Measurements from ENCODE around the gene SNRPD3. TPM values are rescaled to one million over a fixed set of nuclear protein-coding genes. Genes with fewer than 3 reads are reported as not detected.

SNRPD3 gene
- total RNA-seq, 1 donor from 2014 or later: 78.8 TPM

DNA sequence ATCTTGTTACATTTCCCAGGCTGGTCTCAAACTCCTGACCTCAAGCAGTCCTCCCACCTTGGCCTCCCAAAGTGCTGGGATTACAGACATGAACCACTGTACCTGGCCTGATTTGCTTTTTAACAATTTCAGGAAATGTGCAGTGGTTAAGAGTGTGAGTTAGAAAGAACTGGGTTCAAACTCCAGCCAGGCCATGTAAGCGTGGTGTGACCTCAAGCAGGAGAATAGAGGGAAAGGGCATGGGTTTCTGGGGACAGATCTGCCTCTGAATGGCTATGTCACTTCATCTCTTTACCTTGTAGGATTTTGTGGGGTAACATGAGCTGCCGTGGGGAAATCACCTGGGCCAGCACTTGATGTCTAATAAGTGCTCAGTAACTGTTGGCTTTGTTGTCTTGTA, 9.3 kb downstream of the SNRPD3 start:
- H3K36me3 ChIP-seq (ENCODE audit: control insufficient read depth in 3 of 3, insufficient read depth in 3 of 3, low read length in 3 of 3): peaks cover 15 to 31% (median 20%) of the 10 kb centered on the region in 3 donors
- no peak overlapping the region for H3K27ac ChIP-seq (ENCODE audit: low read depth, low read length)
- no peak overlapping the region for H3K4me3 ChIP-seq (ENCODE audit: low read length in 3 of 3)
- peak overlapping the region in 1 of 3 donors; percentile 54 for H3K9ac ChIP-seq (ENCODE audit: low read depth in 1 of 3, low read length in 3 of 3)
- no peaks in the 10 kb centered on the region for H3K27me3 ChIP-seq (ENCODE audit: control insufficient read depth in 3 of 3, insufficient read depth in 3 of 3, low read length in 3 of 3)
- no peaks in the 10 kb centered on the region for H3K9me3 ChIP-seq (ENCODE audit: control insufficient read depth in 3 of 3, low read length in 3 of 3)
- peaks cover 41 to 58% (median 53%) of the 10 kb centered on the region in 3 donors for H3K4me1 ChIP-seq (ENCODE audit: control insufficient read depth in 3 of 3, insufficient read depth in 3 of 3, low read length in 3 of 3)

DNA sequence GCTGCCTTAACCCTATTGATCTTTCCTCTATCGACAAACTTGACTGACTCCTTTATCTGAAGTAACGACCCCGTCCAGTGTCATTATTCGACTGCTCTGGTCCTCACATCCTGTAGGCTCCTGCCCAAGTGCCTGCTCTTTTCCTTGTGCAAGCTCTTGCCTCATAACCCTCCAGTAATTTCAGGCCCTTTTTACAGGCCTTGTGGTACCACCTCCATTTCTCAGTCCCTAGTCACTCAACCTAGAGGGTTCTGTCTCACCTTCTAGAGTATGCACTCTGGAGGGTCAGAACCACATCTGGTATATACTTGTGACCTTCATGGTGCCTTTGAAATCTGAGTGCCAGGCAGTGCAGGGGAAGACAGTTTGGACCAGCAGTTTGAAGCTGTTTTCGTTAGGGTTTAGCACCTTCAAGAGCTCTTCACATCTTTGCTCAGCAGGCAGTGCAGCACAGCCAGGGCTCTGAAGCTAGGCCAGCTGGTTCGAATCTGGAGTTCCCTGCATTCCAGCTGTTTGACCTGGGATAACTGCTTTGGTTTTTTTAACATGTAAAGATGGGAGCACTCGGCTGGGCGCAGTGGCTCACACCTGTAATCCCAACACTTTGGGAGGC, 11.2 kb downstream of the SNRPD3 start:
- Histone ChIP-seq H3K27ac (ENCODE audit: low read depth, low read length) (no peak overlapping the region), H3K9ac (ENCODE audit: low read depth in 1 of 3, low read length in 3 of 3) (no peak overlapping the region), H3K4me1 (ENCODE audit: control insufficient read depth in 3 of 3, insufficient read depth in 3 of 3, low read length in 3 of 3) (peaks cover 36 to 47% (median 47%) of the 10 kb centered on the region in 3 donors), H3K36me3 (ENCODE audit: control insufficient read depth in 3 of 3, insufficient read depth in 3 of 3, low read length in 3 of 3) (peaks cover 23 to 34% (median 25%) of the 10 kb centered on the region in 3 donors), H3K4me3 (ENCODE audit: low read length in 3 of 3) (no peak overlapping the region), H3K27me3 (ENCODE audit: control insufficient read depth in 3 of 3, insufficient read depth in 3 of 3, low read length in 3 of 3) (no peaks in the 10 kb centered on the region), H3K9me3 (ENCODE audit: control insufficient read depth in 3 of 3, low read length in 3 of 3) (no peaks in the 10 kb centered on the region)

DNA sequence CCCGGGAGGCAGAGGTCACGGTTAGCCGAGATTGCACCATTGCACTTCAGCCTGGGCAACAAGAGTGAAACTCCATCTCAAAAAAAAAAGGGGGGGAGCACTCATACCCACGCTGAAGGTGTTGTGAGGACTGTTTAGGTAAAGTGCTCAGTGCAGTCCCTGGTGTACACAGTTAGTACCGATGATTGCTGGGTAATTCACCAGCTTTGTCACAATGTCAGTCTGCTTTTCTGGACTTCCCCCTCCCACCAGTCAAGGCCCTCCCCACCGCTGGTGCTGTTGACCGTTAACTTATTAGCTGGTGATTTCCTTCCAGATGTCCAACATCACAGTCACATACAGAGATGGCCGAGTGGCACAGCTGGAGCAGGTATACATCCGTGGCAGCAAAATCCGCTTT, 11.9 kb downstream of the SNRPD3 start:
- Histone ChIP-seq H3K9me3 (ENCODE audit: control insufficient read depth in 3 of 3, low read length in 3 of 3) (no peaks in the 10 kb centered on the region), H3K27me3 (ENCODE audit: control insufficient read depth in 3 of 3, insufficient read depth in 3 of 3, low read length in 3 of 3) (no peaks in the 10 kb centered on the region), H3K4me1 (ENCODE audit: control insufficient read depth in 3 of 3, insufficient read depth in 3 of 3, low read length in 3 of 3) (peaks cover 34 to 44% (median 44%) of the 10 kb centered on the region in 3 donors), H3K9ac (ENCODE audit: low read depth in 1 of 3, low read length in 3 of 3) (no peak overlapping the region), H3K4me3 (ENCODE audit: low read length in 3 of 3) (no peak overlapping the region), H3K36me3 (ENCODE audit: control insufficient read depth in 3 of 3, insufficient read depth in 3 of 3, low read length in 3 of 3) (peaks cover 26 to 38% (median 32%) of the 10 kb centered on the region in 3 donors), H3K27ac (ENCODE audit: low read depth, low read length) (no peak overlapping the region)

DNA sequence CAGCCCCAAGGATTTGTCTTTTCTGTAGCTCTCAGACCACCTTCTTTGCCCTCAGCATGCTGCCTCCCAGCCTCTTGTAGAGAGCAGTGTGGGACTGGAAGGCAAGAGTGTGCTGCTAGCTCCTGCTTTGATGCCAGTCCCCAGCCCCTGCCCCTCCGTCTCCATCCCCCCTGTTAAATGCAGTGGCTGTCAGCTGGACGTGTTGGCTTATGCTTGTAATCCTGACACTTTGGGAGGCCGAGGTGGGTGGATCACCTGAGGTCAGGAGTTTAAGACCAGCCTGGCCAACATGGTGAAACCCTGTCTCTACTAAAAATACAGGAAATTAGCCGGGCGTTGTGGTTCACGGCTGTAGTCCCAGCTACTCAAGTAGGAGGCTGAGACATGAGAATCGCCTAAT, 15.5 kb downstream of the SNRPD3 start:
- Histone ChIP-seq H3K4me1 (ENCODE audit: control insufficient read depth in 3 of 3, insufficient read depth in 3 of 3, low read length in 3 of 3) (peaks cover 9 to 15% (median 10%) of the 10 kb centered on the region in 3 donors), H3K36me3 (ENCODE audit: control insufficient read depth in 3 of 3, insufficient read depth in 3 of 3, low read length in 3 of 3) (peaks cover 34 to 57% (median 42%) of the 10 kb centered on the region in 3 donors)

DNA sequence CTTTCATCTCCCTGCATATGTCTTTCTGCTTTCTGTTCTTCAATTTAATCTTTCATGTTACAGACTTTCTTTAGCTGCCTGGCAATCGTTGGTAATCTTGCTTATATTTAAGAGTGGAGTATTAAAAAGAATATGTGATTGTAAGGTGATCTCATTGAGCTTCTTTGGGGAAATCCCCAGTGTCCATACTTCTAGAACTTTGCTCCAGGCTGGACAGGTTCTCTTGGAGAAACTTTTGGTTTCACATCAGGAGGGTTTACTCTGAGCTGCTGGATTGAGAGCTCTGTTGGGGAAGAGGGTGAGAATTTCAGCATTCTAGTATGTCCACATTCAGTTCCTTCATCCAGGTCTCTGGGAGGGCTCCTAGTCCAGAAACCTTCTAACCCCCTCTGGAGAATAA, 21.0 kb downstream of the SNRPD3 start:
- peaks cover 12 to 30% (median 19%) of the 10 kb centered on the region in 3 donors for H3K36me3 ChIP-seq (ENCODE audit: control insufficient read depth in 3 of 3, insufficient read depth in 3 of 3, low read length in 3 of 3)
- H3K4me1 ChIP-seq (ENCODE audit: control insufficient read depth in 3 of 3, insufficient read depth in 3 of 3, low read length in 3 of 3): no peaks in the 10 kb centered on the region
- H3K9me3 ChIP-seq (ENCODE audit: control insufficient read depth in 3 of 3, low read length in 3 of 3): no peaks in the 10 kb centered on the region
- H3K9ac ChIP-seq (ENCODE audit: low read depth in 1 of 3, low read length in 3 of 3): no peak overlapping the region
- no peaks in the 10 kb centered on the region for H3K27me3 ChIP-seq (ENCODE audit: control insufficient read depth in 3 of 3, insufficient read depth in 3 of 3, low read length in 3 of 3)
- H3K4me3 ChIP-seq (ENCODE audit: low read length in 3 of 3): no peak overlapping the region
- H3K27ac ChIP-seq (ENCODE audit: low read depth, low read length): no peak overlapping the region

More for the DNA sequence above, 15.5 kb downstream of the SNRPD3 start:
- no peaks in the 10 kb centered on the region for H3K27me3 ChIP-seq (ENCODE audit: control insufficient read depth in 3 of 3, insufficient read depth in 3 of 3, low read length in 3 of 3)
- H3K9ac ChIP-seq (ENCODE audit: low read depth in 1 of 3, low read length in 3 of 3): no peak overlapping the region
- no peak overlapping the region for H3K27ac ChIP-seq (ENCODE audit: low read depth, low read length)
- H3K9me3 ChIP-seq (ENCODE audit: control insufficient read depth in 3 of 3, low read length in 3 of 3): no peaks in the 10 kb centered on the region
- no peak overlapping the region for H3K4me3 ChIP-seq (ENCODE audit: low read length in 3 of 3)

DNA sequence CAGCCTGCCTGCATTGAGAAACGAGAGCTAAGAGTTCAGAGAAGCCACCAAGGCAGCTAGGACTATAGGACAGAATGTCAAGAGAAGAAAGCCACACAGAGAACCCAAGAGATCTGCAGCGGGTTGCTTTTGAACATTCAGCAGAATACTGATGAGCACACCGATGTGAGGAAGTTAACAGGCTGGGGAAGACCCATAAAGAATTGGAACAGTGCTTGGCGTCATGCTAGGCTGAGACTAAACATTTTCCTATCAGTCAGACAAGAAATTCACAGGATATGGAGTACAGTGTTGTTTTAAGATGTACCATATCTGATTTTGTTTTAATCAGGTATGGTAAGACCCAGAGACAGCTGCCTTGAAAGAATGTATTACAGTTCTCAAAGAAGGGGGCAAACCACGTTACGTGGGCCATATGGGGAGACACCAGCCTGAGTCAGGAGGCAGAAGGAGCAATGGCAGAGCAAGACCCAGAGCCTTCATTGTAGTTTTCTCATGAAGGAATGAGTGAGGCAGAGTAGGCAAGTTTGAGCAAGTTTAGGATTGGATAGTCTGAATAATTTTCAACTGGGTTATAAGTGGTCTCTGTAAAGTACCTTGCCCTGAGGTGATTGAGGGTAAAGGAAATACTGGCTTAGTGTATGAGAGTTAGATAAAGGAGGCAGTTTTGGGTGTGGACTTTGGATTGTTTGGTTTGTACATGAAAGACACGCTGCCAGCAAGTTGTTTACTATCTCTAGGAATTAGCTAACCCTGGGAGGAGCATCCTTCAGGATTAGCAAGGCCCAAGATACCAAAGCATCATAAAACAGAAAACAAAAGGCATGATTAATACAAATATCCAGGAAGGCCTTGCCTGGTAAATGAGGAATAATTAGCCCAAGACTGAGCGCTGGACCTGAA, 22.8 kb downstream of the SNRPD3 start:
- no peak overlapping the region for H3K27ac ChIP-seq (ENCODE audit: low read depth, low read length)
- no peak overlapping the region for H3K4me3 ChIP-seq (ENCODE audit: low read length in 3 of 3)
- peaks cover 0 to 7% (median 5%) of the 10 kb centered on the region in 3 donors for H3K4me1 ChIP-seq (ENCODE audit: control insufficient read depth in 3 of 3, insufficient read depth in 3 of 3, low read length in 3 of 3)
- peaks cover 1 to 12% (median 2%) of the 10 kb centered on the region in 3 donors for H3K36me3 ChIP-seq (ENCODE audit: control insufficient read depth in 3 of 3, insufficient read depth in 3 of 3, low read length in 3 of 3)
- H3K27me3 ChIP-seq (ENCODE audit: control insufficient read depth in 3 of 3, insufficient read depth in 3 of 3, low read length in 3 of 3): no peaks in the 10 kb centered on the region
- H3K9ac ChIP-seq (ENCODE audit: low read depth in 1 of 3, low read length in 3 of 3): no peak overlapping the region
- H3K9me3 ChIP-seq (ENCODE audit: control insufficient read depth in 3 of 3, low read length in 3 of 3): no peaks in the 10 kb centered on the region

DNA sequence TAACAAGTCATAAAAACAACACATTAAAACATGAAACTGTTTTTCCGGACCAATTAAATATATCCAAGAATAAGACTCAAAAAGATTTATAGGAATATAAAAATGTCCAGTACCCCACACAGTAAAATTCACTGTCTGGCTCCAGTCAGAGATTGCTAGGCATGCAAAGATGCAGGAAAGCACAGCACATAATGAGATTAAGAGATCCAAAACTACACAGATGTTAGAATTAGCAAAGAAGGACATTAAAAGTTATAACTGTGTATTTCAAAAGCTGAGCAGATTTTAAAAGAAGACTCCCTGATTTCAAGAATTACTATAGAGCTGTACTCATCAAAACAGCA, 23.4 kb downstream of the SNRPD3 start:
- no peaks in the 10 kb centered on the region for H3K9me3 ChIP-seq (ENCODE audit: control insufficient read depth in 3 of 3, low read length in 3 of 3)
- peaks cover 0 to 12% (median 11%) of the 10 kb centered on the region in 3 donors for H3K4me1 ChIP-seq (ENCODE audit: control insufficient read depth in 3 of 3, insufficient read depth in 3 of 3, low read length in 3 of 3)
- no peak overlapping the region for H3K27ac ChIP-seq (ENCODE audit: low read depth, low read length)
- peaks cover 0 to 8% (median 2%) of the 10 kb centered on the region in 3 donors for H3K36me3 ChIP-seq (ENCODE audit: control insufficient read depth in 3 of 3, insufficient read depth in 3 of 3, low read length in 3 of 3)
- H3K4me3 ChIP-seq (ENCODE audit: low read length in 3 of 3): no peak overlapping the region
- H3K27me3 ChIP-seq (ENCODE audit: control insufficient read depth in 3 of 3, insufficient read depth in 3 of 3, low read length in 3 of 3): no peaks in the 10 kb centered on the region
- no peak overlapping the region for H3K9ac ChIP-seq (ENCODE audit: low read depth in 1 of 3, low read length in 3 of 3)

DNA sequence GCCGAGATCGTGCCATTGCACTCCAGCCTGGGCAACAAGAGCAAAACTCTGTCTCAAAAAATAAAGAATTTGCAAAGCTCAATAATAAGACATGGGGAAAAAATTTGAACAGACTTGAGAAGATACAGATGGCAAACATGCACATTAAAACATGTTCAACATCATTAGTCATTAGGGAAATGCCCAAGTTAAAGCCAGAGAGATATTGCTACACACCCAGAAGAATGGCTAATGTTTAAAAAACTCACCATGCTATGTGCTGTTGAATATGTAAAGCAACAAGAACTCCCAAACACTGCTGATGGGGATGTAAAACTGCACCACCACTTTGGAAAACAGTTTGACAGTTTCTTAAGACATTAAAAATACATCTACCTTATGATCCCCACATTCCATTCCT, 24.5 kb downstream of the SNRPD3 start:
- H3K36me3 ChIP-seq (ENCODE audit: control insufficient read depth in 3 of 3, insufficient read depth in 3 of 3, low read length in 3 of 3): peaks cover 0 to 2% (median 2%) of the 10 kb centered on the region in 3 donors
- no peak overlapping the region for H3K4me3 ChIP-seq (ENCODE audit: low read length in 3 of 3)
- H3K4me1 ChIP-seq (ENCODE audit: control insufficient read depth in 3 of 3, insufficient read depth in 3 of 3, low read length in 3 of 3): peaks cover 0 to 13% (median 12%) of the 10 kb centered on the region in 3 donors
- H3K27ac ChIP-seq (ENCODE audit: low read depth, low read length): no peak overlapping the region
- H3K9me3 ChIP-seq (ENCODE audit: control insufficient read depth in 3 of 3, low read length in 3 of 3): no peaks in the 10 kb centered on the region
- no peak overlapping the region for H3K9ac ChIP-seq (ENCODE audit: low read depth in 1 of 3, low read length in 3 of 3)
- no peaks in the 10 kb centered on the region for H3K27me3 ChIP-seq (ENCODE audit: control insufficient read depth in 3 of 3, insufficient read depth in 3 of 3, low read length in 3 of 3)

DNA sequence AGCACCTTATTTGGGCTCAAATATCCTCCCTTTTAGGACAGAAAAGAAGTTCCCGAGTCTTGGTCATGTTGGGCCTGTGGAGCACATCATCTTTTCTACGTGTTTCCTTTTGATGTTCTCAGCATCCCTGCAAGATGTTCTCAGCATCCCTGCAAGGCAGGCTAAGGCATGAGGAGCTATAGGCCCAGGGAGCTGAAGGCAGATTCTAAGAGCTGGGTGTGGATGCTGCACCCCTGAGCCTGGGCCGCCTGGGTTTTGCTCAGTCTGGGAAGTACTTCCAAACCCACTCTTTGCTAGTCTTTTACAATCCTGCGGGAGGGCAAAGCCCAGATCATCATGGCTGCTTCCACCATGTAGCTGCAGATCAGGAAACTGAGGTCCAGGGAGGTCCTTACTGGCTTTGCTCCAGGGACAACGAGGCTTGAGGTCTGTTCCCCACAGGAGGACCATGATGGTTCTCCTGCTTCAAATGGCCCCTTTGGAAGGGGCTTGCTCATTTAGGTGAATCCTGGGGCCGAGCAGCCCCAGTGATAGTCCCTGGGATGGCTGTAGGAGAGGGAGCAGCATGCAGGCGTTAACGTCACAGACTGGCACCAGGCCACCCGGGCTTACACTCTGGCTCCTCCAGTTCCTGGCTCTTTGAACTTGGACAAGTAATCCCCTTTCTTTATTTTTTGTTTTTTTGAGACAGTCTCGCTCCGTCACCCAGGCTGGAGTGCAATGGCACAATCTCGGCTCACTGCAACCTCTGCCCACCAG, 26.4 kb downstream of the SNRPD3 start:
- Histone ChIP-seq H3K9ac (ENCODE audit: low read depth in 1 of 3, low read length in 3 of 3) (no peak overlapping the region), H3K36me3 (ENCODE audit: control insufficient read depth in 3 of 3, insufficient read depth in 3 of 3, low read length in 3 of 3) (peaks cover 3 to 5% (median 4%) of the 10 kb centered on the region in 3 donors), H3K4me3 (ENCODE audit: low read length in 3 of 3) (no peak overlapping the region), H3K4me1 (ENCODE audit: control insufficient read depth in 3 of 3, insufficient read depth in 3 of 3, low read length in 3 of 3) (peaks cover 0 to 13% (median 12%) of the 10 kb centered on the region in 3 donors), H3K9me3 (ENCODE audit: control insufficient read depth in 3 of 3, low read length in 3 of 3) (no peaks in the 10 kb centered on the region), H3K27ac (ENCODE audit: low read depth, low read length) (no peak overlapping the region), H3K27me3 (ENCODE audit: control insufficient read depth in 3 of 3, insufficient read depth in 3 of 3, low read length in 3 of 3) (no peaks in the 10 kb centered on the region)
